IMR-90 (cell line): ENCODE results near the gene SYT11. TPM values are rescaled to one million over a fixed set of nuclear protein-coding genes. Genes with fewer than 3 reads are reported as not detected.

ENCODE experiments used
- ATAC-seq: fragments of 200-7000 bp; cut with Tn5 transposase; 2 replicates; pipeline ENCODE4 v1.9.1; 2020; ENCODE audit warnings: low read depth, mild to moderate bottlenecking, moderate library complexity
- BruUV-seq: library from RNA; stranded (reverse); fragments of 400-500 nt; replicated peaks from 2 replicates; lab custom pipeline; 2021; lab: Mats Ljungman, UMichigan
- CTCF ChIA-PET: fragments of 300-600 bp; formaldehyde crosslinking; extraction: SDS; loops from one replicate; lab custom pipeline; 2021; ENCODE audit warnings: antibody characterized with exemption; lab: Yijun Ruan, JAX
- POLR2A ChIA-PET: fragments of 300-600 bp; sonication (Branson Sonifier 250); formaldehyde crosslinking; loops from one replicate; lab custom pipeline; 2022; ENCODE audit warnings: antibody characterized with exemption; ENCODE audit not compliant: unreplicated experiment; lab: Charles Lee
- DNase-seq: peaks from one replicate; pipeline ENCODE4 v3.0.0; 2013
- H2AFZ ChIP-seq: replicated peaks from 2 replicates; pipeline ENCODE3; 2013; ENCODE audit warnings: low read length, mild to moderate bottlenecking; ENCODE audit not compliant: poor library complexity
- H2AK5ac ChIP-seq: 2 replicates; pipeline ENCODE4 v1.6.1; 2013; ENCODE audit warnings: low read depth, low read length, inconsistent platforms
- H2AK9ac ChIP-seq: replicated peaks from 2 replicates; pipeline ENCODE3; 2013; ENCODE audit warnings: mild to moderate bottlenecking, low read depth, low read length, moderate library complexity; ENCODE audit not compliant: poor library complexity
- H2BK120ac ChIP-seq: 2 replicates; pipeline ENCODE4 v1.6.1; 2013; ENCODE audit warnings: low read depth, low read length, inconsistent platforms
- H2BK15ac ChIP-seq: 3 replicates; pipeline ENCODE4 v1.6.1; 2013; ENCODE audit warnings: low read depth, low read length, inconsistent platforms
- H2BK20ac ChIP-seq: 2 replicates; pipeline ENCODE4 v1.6.1; 2013; ENCODE audit warnings: low read depth, mild to moderate bottlenecking, inconsistent platforms, low read length, moderate library complexity
- H2BK5ac ChIP-seq: 2 replicates; pipeline ENCODE4 v1.6.1; 2013; ENCODE audit warnings: mild to moderate bottlenecking, low read depth, low read length, inconsistent platforms; ENCODE audit not compliant: poor library complexity, severe bottlenecking
- H3K14ac ChIP-seq: replicated peaks from 2 replicates; pipeline ENCODE4 v1.6.1; 2013; ENCODE audit warnings: low read depth, low read length, inconsistent platforms
- H3K18ac ChIP-seq: 2 replicates; pipeline ENCODE4 v1.6.1; 2013; ENCODE audit warnings: low read depth, low read length, control low read depth
- H3K23ac ChIP-seq: 2 replicates; pipeline ENCODE4 v1.6.1; 2013; ENCODE audit warnings: low read depth, low read length, inconsistent platforms
- H3K27ac ChIP-seq: 2 replicates; pipeline ENCODE4 v1.5.1; 2013; ENCODE audit warnings: mild to moderate bottlenecking, control low read depth, low read length; ENCODE audit not compliant: insufficient read depth
- H3K27me3 ChIP-seq: 2 replicates; pipeline ENCODE4 v1.6.1; 2013; ENCODE audit warnings: low read length; ENCODE audit not compliant: control insufficient read depth, insufficient read depth
- H3K36me3 ChIP-seq: 2 replicates; pipeline ENCODE4 v1.6.1; 2013; ENCODE audit warnings: low read length, mixed read lengths; ENCODE audit not compliant: control insufficient read depth, insufficient read depth
- H3K4ac ChIP-seq: 2 replicates; pipeline ENCODE4 v1.6.1; 2013; ENCODE audit warnings: low read depth, low read length, inconsistent platforms
- H3K4me1 ChIP-seq: 2 replicates; pipeline ENCODE4 v1.6.1; 2013; ENCODE audit warnings: low read length, mixed read lengths; ENCODE audit not compliant: control insufficient read depth, insufficient read depth
- H3K4me2 ChIP-seq: 2 replicates; pipeline ENCODE4 v1.6.1; 2013; ENCODE audit warnings: low read depth, mild to moderate bottlenecking, control low read depth, low read length, moderate library complexity
- H3K4me3 ChIP-seq: 2 replicates; pipeline ENCODE4 v1.5.1; 2013; ENCODE audit warnings: low read depth, mild to moderate bottlenecking, control low read depth, low read length, moderate library complexity; ENCODE audit not compliant: insufficient read depth
- H3K56ac ChIP-seq: 2 replicates; pipeline ENCODE4 v1.6.1; 2013; ENCODE audit warnings: low read length, inconsistent platforms; ENCODE audit not compliant: insufficient read depth; ENCODE audit errors: extremely low read depth
- H3K79me1 ChIP-seq, 2 experiments: 2 replicates each; pipeline ENCODE4 v1.6.1; 2013; ENCODE audit warnings: low read length in 2 of 2, inconsistent platforms in 1 of 2, low read depth in 1 of 2
- H3K9ac ChIP-seq: 2 replicates; pipeline ENCODE4 v1.6.1; 2013; ENCODE audit warnings: low read depth, low read length, control low read depth
- H3K9me1 ChIP-seq: 2 replicates; pipeline ENCODE4 v1.6.1; 2013; ENCODE audit warnings: low read length, inconsistent platforms; ENCODE audit not compliant: insufficient read depth
- H3K9me3 ChIP-seq: 2 replicates; pipeline ENCODE4 v1.6.1; 2013; ENCODE audit warnings: low read length; ENCODE audit not compliant: control insufficient read depth, insufficient read depth
- H4K20me1 ChIP-seq: 2 replicates; pipeline ENCODE4 v1.6.1; 2013; ENCODE audit warnings: low read length, inconsistent platforms; ENCODE audit not compliant: insufficient read depth
- H4K5ac ChIP-seq: 2 replicates; pipeline ENCODE4 v1.6.1; 2013; ENCODE audit warnings: mild to moderate bottlenecking, low read depth, low read length, control low read depth
- H4K8ac ChIP-seq, 2 experiments: 2 replicates each; pipeline ENCODE4 v1.6.1; 2013; ENCODE audit warnings: low read depth in 2 of 2, low read length in 2 of 2, control low read depth in 1 of 2, inconsistent platforms in 1 of 2
- H4K91ac ChIP-seq: 2 replicates; pipeline ENCODE4 v1.6.1; 2013; ENCODE audit warnings: low read depth, low read length, inconsistent platforms; ENCODE audit not compliant: insufficient read depth
- BHLHE40 ChIP-seq: fragments of 150-350 bp; IDR thresholded peaks from 2 replicates; pipeline ENCODE4 v1.6.1; 2016; ENCODE audit warnings: mild to moderate bottlenecking, low read depth, low read length
- CEBPB ChIP-seq: IDR thresholded peaks from 2 replicates; pipeline ENCODE4 v1.6.1; 2012; ENCODE audit warnings: low read depth, low read length, improper control_type of control experiment
- CHD1 ChIP-seq: IDR thresholded peaks from 2 replicates; pipeline ENCODE4 v1.6.1; 2012; ENCODE audit warnings: low read depth, low read length, improper control_type of control experiment
- CTCF ChIP-seq: conservative IDR thresholded peaks from 2 replicates; pipeline ENCODE4 v1.5.1; 2012; ENCODE audit warnings: mild to moderate bottlenecking, low read depth, low read length, improper control_type of control experiment
- ELK1 ChIP-seq: fragments of 150-350 bp; IDR thresholded peaks from 2 replicates; pipeline ENCODE4 v1.6.1; 2016; ENCODE audit warnings: low read depth, mild to moderate bottlenecking, low read length, moderate library complexity, borderline replicate concordance
- FOS ChIP-seq: fragments of 150-350 bp; IDR thresholded peaks from 2 replicates; pipeline ENCODE4 v1.6.1; 2016; ENCODE audit warnings: low read depth, low read length
- MAFK ChIP-seq: IDR thresholded peaks from 2 replicates; pipeline ENCODE4 v1.6.1; 2012; ENCODE audit warnings: low read depth, low read length, improper control_type of control experiment
- MAZ ChIP-seq: IDR thresholded peaks from 2 replicates; pipeline ENCODE4 v1.6.1; 2012; ENCODE audit warnings: low read depth, mild to moderate bottlenecking, low read length, improper control_type of control experiment, moderate library complexity, borderline replicate concordance
- MXI1 ChIP-seq: IDR thresholded peaks from 2 replicates; pipeline ENCODE4 v1.6.1; 2012; ENCODE audit warnings: low read depth, mild to moderate bottlenecking, low read length, moderate library complexity, borderline replicate concordance
- NFE2L2 ChIP-seq: fragments of 150-350 bp; IDR thresholded peaks from 2 replicates; pipeline ENCODE4 v1.6.1; 2016; ENCODE audit warnings: low read depth, mild to moderate bottlenecking, low read length
- POLR2A ChIP-seq: IDR thresholded peaks from 2 replicates; pipeline ENCODE4 v1.6.1; 2012; ENCODE audit warnings: mild to moderate bottlenecking, low read depth, low read length
- RCOR1 ChIP-seq: IDR thresholded peaks from 2 replicates; pipeline ENCODE4 v1.6.1; 2012; ENCODE audit warnings: mild to moderate bottlenecking, low read length, improper control_type of control experiment; ENCODE audit not compliant: insufficient replicate concordance
- RFX5 ChIP-seq: IDR thresholded peaks from 2 replicates; pipeline ENCODE4 v1.8.0; 2012; ENCODE audit warnings: low read depth, mild to moderate bottlenecking, low read length, moderate library complexity
- SMC3 ChIP-seq: fragments of 150-350 bp; IDR thresholded peaks from 2 replicates; pipeline ENCODE4 v1.6.1; 2016; ENCODE audit warnings: low read depth, mild to moderate bottlenecking, antibody characterized with exemption, low read length, moderate library complexity
- USF2 ChIP-seq: fragments of 150-350 bp; IDR thresholded peaks from 2 replicates; pipeline ENCODE4 v1.6.1; 2017; ENCODE audit warnings: mild to moderate bottlenecking, antibody characterized with exemption, low read length, low read depth
- WGBS, 2 experiments: methylation state at CpG; one replicate each; pipeline versions ENCODE4 v1.1.5 to v1.1.7; 2013; ENCODE audit warnings: missing lambda C conversion rate in 2 of 2; ENCODE audit not compliant: insufficient read length in 1 of 2; ENCODE audit errors: extremely low coverage in 2 of 2; 5-methylcytosine and 5-hydroxymethylcytosine counted together
- dilution Hi-C: fragments of 300-500 bp; cut with HindIII; formaldehyde crosslinking; loops from one replicate; pipeline ENCODE4 v1.14.3; 2018; ENCODE audit warnings: low sequenced_read_pairs; ENCODE audit not compliant: unreplicated experiment
- in situ Hi-C: fragments of 300-500 bp; cut with MboI; formaldehyde crosslinking; loops from 3 replicates; pipeline ENCODE4 v1.14.3; 2019; ENCODE audit warnings: low sequenced_read_pairs, inconsistent platforms, mixed read lengths
- intact Hi-C: fragments of 100-400 bp; cut with micrococcal nuclease; formaldehyde crosslinking; loops from 2 replicates; pipeline ENCODE4 v1.10.0; 2022
- polyA plus RNA-seq, 3 experiments: library from polyadenylated mRNA; depleted of rRNA; stranded (reverse); fragments of >200 nt; gene quantifications; 2 replicates each; pipeline ENCODE4 v1.2.3, GENCODE V29; 2012; ENCODE audit warnings: low replicate concordance in 1 of 3
- total RNA-seq: library from RNA; depleted of rRNA; stranded (reverse); fragments of >200 nt; gene quantifications from 2 replicates; pipeline ENCODE4 v1.2.3, GENCODE V29; 2012

SYT11 gene
- total and polyA plus RNA-seq, 2 of the 4 experiments (the other 2 are of a cell fraction): 22.9 to 43.7 TPM

GRCh38 chr1:155860970-155861510 lies 1.7 kb downstream of the SYT11 start:
- WGBS, 2 experiments: no CpG with 5 or more reads among the region's 2 CpGs
- ChIA-PET CTCF (interaction anchor here (0.5 to 0.7 kb wide), 2 partner anchors 29 to 32 kb away, joined by 3 read pairs; no protein-coding TSS in a partner anchor), POLR2A (interaction anchor here (0.6 kb wide), 2 partner anchors 8 to 93 kb away, joined by 3 to 21 read pairs; no protein-coding TSS in a partner anchor)
- ATAC-seq (no peak), DNase-seq (no peak)
- Histone ChIP-seq H2AK9ac (peak overlapping the region; percentile 99), H2BK20ac (peak overlapping the region; percentile 11), H3K79me1 (peaks cover 5 to 67% of the 10 kb centered on the region in 2 experiments; a peak in 3 of 4 replicates), H3K36me3 (no peaks in the 10 kb centered on the region), H3K4me3 (peak overlapping the region; percentile 50), H4K20me1 (no peaks in the 10 kb centered on the region), H2AFZ (peak overlapping the region; percentile 91), H3K27ac (peak overlapping the region; percentile 95), H3K9me3 (no peaks in the 10 kb centered on the region), H4K5ac (peak overlapping the region; percentile 94), H3K4me2 (peak overlapping the region; percentile 73), H3K23ac (peak overlapping the region; percentile 94), H3K4me1 (no peaks in the 10 kb centered on the region; the same call in 1 of the 2 replicates), H2BK5ac (peak overlapping the region; percentile 92), H4K8ac (peak overlapping the region; percentile 93 to 95), H2BK15ac (peak overlapping the region; percentile 86; the same call in 2 of the 3 replicates), H3K4ac (peak overlapping the region; percentile 80), H3K56ac (peak overlapping the region; percentile 96), H3K9me1 (peaks cover 10% of the 10 kb centered on the region), H3K27me3 (no peaks in the 10 kb centered on the region), H3K9ac (peak overlapping the region; percentile 70), H3K14ac (peak overlapping the region; percentile 90), H4K91ac (peak overlapping the region; percentile 88), H2AK5ac (peak overlapping the region; percentile 41), H3K18ac (peak overlapping the region; percentile 86), H2BK120ac (peak overlapping the region; percentile 57)
- TSS peak; percentile 85 for BruUV-seq
- dilution Hi-C loops: no loop called here
- intact Hi-C loops: no loop called here
- in situ Hi-C loops: no loop called here
- TF ChIP-seq NFE2L2: no peak
- TF ChIP-seq POLR2A: no peak
- TF ChIP-seq CHD1: no peak
- TF ChIP-seq MAFK: no peak
- TF ChIP-seq BHLHE40: no peak
- no peak for TF ChIP-seq CTCF
- no peak for TF ChIP-seq MXI1
- TF ChIP-seq ELK1: no peak
- TF ChIP-seq USF2: no peak
- TF ChIP-seq CEBPB: no peak
- TF ChIP-seq FOS: no peak
- no peak for TF ChIP-seq MAZ
- TF ChIP-seq RCOR1: no peak
- no peak for TF ChIP-seq RFX5
- no peak for TF ChIP-seq SMC3
